Embryonic facial prominence (tissue), 1 donor: ENCODE data around the gene TFB2M.
"Not testable (repeated sequence)": the region's sequence is repeated elsewhere in the genome, so short reads cannot be mapped to it uniquely, and the experiment has no call there.

ENCODE experiments used
- DNase-seq: peaks from one replicate; pipeline ENCODE4 v3.0.0-alpha.2; 2016; ENCODE audit errors: extremely low spot score

Gene TFB2M

GRCh38 chr1:246583056-246583440, 17.0 kb upstream of the TFB2M start:
- no peak for DNase-seq

GRCh38 chr1:246582301-246583055, 16.4 kb upstream of the TFB2M start:
- DNase-seq = no peak

GRCh38 chr1:246580497-246581370, 14.7 kb upstream of the TFB2M start:
- DNase-seq = no peak

DNA sequence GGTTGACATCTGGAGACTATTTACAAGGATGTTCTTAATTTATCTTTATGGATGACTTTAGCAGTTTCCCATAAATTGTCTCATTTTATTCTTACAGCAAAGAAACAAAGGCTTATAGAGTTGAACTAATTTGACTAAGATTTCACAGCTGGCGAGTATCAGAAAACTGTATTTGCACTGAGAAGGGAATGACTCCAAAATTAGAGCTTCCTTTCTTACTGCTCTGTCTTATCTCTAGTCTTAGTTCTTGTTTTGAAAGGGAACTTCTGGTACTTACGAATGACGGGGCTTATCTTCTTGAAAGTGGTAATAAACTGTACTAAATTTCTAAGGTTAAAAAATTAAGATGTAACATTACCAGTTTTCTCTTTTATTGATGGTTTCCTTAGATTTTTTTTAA, 13.8 kb upstream of the TFB2M start:
- DNase-seq = no peak

- no peak for DNase-seq
Measured at GRCh38 chr1:246577720-246578106, 11.7 kb upstream of the TFB2M start.

GRCh38 chr1:246577082-246577719, 11.1 kb upstream of the TFB2M start:
- no peak for DNase-seq

DNA sequence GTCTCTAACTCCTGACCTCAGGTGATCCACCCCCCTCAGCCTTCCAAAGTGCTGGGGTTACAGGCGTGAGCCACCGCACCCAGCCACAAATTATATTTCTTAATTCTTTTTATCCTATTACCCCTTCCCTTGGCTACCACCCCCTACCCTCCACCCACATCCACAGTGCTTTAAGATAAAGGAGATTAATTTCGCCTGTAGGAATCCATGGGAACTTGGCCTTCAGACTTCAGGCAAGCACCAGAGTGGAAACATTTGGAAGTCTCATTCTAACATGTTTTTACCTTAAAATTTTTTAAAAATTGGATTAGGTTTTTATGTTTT, 10.6 kb upstream of the TFB2M start:
- DNase-seq = no peak

DNA sequence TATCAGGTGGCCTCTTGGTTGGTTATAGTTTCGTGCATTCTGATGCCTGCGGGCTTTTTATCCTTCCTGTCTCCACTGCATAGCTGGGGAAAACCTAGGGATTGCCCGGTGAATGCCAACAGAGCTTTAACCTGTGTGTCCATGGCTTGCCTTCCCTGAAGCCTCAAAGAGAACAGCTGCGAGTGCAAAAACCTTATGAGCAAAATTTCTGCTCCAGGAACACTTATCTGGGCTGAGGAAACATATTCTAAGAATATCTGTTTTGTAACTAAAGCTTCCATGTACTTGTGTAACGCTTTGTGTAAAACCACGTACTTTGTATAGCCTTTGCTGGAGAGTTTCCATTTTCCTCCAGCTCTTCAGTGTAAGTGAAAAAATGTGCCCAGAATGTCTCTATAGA, 7.4 kb upstream of the TFB2M start:
- no peak for DNase-seq

DNA sequence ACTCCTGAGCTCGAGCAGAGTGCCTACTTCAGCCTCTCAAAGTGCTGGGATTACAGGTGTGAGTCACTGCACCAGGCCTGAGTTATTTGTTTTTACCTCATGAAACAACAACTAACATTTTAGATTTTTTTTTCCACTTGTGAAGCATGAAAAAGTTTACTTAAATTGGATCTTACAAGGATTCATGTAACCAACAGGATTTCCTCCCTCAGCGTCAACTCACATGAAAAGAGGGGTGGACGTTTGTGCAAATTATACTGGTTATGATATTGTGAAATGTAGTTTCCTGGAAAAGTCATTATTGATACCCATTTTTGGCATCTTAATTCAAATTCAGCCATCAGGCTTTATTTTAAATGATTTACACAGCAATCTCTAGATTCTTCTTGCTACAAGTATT, 6.7 kb upstream of the TFB2M start:
- DNase-seq = no peak

DNA sequence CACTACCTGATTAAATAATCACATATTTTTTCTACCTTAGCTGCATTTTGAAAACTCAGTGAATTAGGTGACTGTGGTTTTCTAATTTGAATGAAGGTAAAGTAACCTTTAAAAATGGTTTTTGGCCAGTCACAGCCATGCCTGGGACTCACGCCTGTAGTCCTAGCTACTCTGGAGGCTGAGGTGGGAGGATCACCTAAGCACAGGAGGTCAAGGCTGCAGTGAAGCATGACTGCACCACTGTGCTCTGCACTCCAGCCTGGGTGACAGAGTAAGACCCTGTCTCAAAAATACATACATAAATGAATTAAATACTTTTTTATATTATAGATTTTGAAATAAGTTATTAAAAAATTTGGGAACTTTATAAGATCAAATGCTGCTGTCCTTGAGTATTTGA, 5.9 kb upstream of the TFB2M start:
- DNase-seq = no peak

DNA sequence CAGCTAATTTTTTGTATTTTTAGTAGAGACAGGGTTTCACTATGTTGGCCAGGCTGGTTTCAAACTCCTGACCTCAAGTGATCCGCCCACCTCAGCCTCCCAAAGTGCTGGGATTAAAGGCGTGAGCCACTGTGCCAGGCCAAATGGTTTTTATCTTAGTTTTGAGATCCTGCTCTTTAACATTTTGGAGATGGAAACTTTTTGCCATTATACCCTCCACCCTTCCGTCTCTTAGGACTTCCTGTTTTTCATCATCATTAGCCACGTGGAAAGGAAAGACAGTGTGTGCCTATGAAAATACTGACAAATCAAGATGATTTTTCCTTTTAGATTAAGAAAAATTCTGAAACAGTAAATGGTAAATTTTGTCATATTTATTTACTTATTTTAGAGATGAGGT, 5.2 kb upstream of the TFB2M start:
- not testable (repeated sequence) for DNase-seq

GRCh38 chr1:246569248-246570238, 3.5 kb upstream of the TFB2M start:
- no peak for DNase-seq

DNA sequence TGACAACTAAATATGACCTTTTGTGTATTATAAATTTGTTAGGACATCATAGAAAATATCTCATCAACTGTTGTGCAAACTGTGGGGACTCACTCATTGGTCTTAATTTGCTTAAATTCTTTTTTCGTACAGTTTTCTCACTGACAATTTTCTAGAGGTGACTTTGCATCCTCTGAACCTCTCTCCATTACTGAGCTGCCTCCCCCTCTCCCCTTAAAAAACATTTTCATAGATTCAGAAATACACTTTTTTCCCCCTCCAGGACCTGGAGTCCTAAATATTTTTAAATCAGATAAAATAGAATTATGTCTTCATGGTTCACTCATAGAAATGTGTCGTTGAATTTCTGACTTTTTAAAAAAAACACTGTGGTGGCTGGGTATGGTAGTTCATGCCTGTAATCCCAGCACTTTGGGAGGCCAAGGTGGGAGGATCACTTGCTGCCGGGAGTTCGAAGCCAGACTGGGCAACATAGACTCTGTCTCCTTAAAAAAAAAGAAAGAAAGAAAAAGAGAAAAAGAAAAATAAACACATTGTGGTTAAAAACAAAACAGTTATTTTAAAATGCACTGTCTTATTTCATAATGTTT, 1.7 kb upstream of the TFB2M start:
- no peak for DNase-seq

DNA sequence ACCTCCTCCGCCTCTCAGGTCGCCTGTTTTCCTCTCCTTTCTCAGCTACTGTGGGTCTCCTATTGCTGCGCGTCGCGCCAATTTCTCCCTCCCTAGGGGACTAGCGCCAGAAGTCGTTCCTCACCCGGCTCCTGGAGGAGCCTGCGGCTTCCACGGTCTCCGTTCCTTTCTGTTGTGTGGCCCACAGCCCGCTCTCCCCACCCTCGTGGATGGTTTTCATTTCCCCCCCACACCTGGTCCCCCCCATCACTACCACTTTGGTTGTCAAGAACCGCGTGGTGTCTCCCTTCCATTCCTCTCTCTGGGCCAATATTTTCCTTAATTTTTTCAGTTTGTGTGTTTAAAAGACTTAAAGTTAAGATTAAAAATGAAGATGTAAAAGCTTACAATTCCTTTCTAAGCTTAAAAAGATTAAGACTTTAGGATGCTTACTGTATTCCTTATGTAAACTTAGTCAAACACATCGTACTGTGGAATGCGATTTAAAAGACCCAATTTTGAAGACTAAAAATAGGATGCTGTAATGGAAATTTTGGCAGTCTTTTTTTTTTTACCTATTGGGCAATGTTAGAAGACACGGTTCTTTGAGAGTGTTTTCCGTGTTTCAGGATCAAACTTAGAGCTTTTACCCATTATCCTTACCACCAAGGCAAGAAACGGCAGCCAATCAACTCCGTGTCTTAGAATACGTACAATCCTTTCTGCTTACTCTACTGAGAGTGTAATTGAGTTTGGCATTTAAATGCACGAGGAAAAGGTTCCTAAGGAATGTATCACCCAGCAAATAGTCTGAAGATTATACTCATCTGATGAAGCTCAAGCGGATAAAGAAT, 968 bp upstream of the TFB2M start:
- DNase-seq = peak; percentile 20

DNA sequence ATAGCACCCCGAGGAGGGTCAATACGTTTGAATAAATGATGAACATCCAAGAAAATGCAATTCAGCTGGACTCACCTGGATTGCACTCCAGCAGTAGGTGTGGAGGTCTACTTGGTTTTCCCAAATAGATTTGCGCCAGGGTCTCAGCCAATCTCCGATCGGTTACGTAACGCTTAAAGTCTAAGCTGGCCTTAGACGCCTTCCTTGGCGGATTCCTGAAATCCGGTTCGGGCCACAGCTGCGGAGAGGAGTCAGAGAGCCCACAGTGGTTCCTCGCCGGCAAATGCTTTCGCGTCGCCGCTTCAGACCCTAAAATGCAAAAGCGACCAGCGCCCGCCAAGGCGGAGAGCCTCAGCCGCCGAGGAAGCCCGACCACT, 322 bp downstream of the TFB2M start:
- DNase-seq = no peak

GRCh38 chr1:246564839-246565750, 966 bp downstream of the TFB2M start:
- DNase-seq = no peak

- DNase-seq = not testable (repeated sequence)
Measured at GRCh38 chr1:246560833-246561232, 5.2 kb downstream of the TFB2M start.

DNA sequence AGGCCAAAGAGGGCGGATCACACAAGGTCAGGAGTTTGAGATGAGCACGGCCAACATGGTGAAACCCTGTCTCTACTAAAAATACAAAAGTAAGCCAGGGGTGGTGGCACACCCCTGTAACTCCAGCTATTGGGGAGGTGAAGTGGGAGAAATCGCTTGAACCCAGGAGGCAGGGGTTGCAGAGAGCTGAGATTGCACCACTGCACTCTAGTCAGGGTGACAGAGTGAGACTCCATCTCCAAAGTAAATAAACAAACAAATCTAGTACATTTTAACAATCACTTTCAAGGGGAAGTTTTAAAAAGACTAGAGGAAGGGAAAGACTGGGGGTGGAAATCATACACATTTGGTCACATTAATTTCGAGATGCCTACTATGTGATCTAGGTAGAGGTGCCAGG, 6.8 kb downstream of the TFB2M start:
- no peak for DNase-seq

- no peak for DNase-seq
Measured at GRCh38 chr1:246558041-246558440, 8.0 kb downstream of the TFB2M start.
